ENCODE measurements around the gene TARS2. TPM values are rescaled to one million over a fixed set of nuclear protein-coding genes. Genes with fewer than 3 reads are reported as not detected.

TARS2 gene
- polyA plus RNA-seq, 1 of the 3 experiments (the other 2 are of a cell fraction) = 22.2 TPM

GRCh38 chr1:150464422-150464826, 22.8 kb upstream of the TARS2 start:
- no peaks in the 10 kb centered on the region for H3K79me2 ChIP-seq (ENCODE audit: insufficient read depth)
- H3K4me3 ChIP-seq (ENCODE audit: low read depth in 2 of 2, low read length in 1 of 2) = no peak overlapping the region
- H3K36me3 ChIP-seq (replicated peaks in 1 of 2; ENCODE audit: control insufficient read depth in 1 of 2, insufficient read depth in 2 of 2, low read length in 1 of 2) = peaks cover 14 to 26% of the 10 kb centered on the region in 2 experiments
- no peak overlapping the region for H3K4me2 ChIP-seq
- ChIA-PET POLR2A (no interaction called here), CTCF (interaction anchor here (0.8 to 1.7 kb wide), 4 partner anchors 10 to 107 kb away, joined by 3 to 19 read pairs (median 4); no protein-coding TSS in a partner anchor)
- no peak overlapping the region for H3K27ac ChIP-seq (ENCODE audit: low read depth in 2 of 2, low read length in 1 of 2)
- no peak overlapping the region for H3K9ac ChIP-seq
- DNase-seq = peak; percentile 75
- H2AFZ ChIP-seq (ENCODE audit: low read depth) = no peak overlapping the region
- H3K9me3 ChIP-seq = no peaks in the 10 kb centered on the region
- no peaks in the 10 kb centered on the region for H4K20me1 ChIP-seq (ENCODE audit: insufficient read depth)
- no peaks in the 10 kb centered on the region for H3K4me1 ChIP-seq (ENCODE audit: control insufficient read depth in 1 of 2, insufficient read depth in 2 of 2, low read depth in 1 of 2, low read length in 1 of 2)
- no peaks in the 10 kb centered on the region for H3K27me3 ChIP-seq (ENCODE audit: insufficient read depth)
- H3K9me2 ChIP-seq = no peaks in the 10 kb centered on the region
- WGBS (ENCODE audit: low lambda C conversion rate) = 43% methylated on average over 4 of the region's 4 CpGs
- peaks cover 11% of the 10 kb centered on the region for H3F3A ChIP-seq (replicated peaks; ENCODE audit: insufficient read depth)
- TF ChIP-seq, protein P1, sequence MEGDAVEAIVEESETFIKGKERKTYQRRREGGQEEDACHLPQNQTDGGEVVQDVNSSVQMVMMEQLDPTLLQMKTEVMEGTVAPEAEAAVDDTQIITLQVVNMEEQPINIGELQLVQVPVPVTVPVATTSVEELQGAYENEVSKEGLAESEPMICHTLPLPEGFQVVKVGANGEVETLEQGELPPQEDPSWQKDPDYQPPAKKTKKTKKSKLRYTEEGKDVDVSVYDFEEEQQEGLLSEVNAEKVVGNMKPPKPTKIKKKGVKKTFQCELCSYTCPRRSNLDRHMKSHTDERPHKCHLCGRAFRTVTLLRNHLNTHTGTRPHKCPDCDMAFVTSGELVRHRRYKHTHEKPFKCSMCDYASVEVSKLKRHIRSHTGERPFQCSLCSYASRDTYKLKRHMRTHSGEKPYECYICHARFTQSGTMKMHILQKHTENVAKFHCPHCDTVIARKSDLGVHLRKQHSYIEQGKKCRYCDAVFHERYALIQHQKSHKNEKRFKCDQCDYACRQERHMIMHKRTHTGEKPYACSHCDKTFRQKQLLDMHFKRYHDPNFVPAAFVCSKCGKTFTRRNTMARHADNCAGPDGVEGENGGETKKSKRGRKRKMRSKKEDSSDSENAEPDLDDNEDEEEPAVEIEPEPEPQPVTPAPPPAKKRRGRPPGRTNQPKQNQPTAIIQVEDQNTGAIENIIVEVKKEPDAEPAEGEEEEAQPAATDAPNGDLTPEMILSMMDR (IDR thresholded peaks at IDR 0.05) = peak; percentile 82
- TF ChIP-seq REST (IDR thresholded peaks at IDR 0.05; ENCODE audit: low read depth, low read length) (no peak), SMC3 (IDR thresholded peaks at IDR 0.05; ENCODE audit: low read depth, low read length) (peak; percentile 64), PBX3 (IDR thresholded peaks at IDR 0.05) (no peak), POLR2AphosphoS5 (IDR thresholded peaks at IDR 0.05; ENCODE audit: low read depth, low read length) (no peak), RAD21 (IDR thresholded peaks at IDR 0.05; ENCODE audit: low read length) (peak; percentile 80), FOSL2 (IDR thresholded peaks at IDR 0.05; ENCODE audit: borderline replicate concordance, low read depth) (no peak), CHD2 (IDR thresholded peaks at IDR 0.05; ENCODE audit: low read length, partially characterized antibody) (no peak)

DNA sequence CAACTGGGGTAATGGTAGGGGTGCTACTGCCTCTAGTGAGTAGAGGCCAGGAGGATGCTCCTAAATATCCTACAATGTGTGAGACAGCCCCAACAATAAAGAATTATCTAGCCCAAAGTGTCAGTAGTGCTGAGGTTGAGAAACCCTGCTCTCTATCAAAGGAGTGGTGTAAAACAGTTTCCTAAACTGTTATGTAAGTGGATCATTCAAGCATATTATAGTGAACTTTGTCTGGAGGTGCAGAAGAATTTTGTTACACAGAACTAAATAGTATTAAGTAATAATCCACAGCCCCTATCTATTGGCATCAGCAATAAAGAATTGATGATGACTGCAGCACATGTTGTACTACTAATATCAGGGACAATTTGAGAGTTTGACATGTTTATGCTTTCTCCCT, 20.3 kb upstream of the TARS2 start:
- Histone ChIP-seq H3K9me3 (no peaks in the 10 kb centered on the region), H3K79me2 (ENCODE audit: insufficient read depth) (no peaks in the 10 kb centered on the region), H3K9ac (no peak overlapping the region), H4K20me1 (ENCODE audit: insufficient read depth) (no peaks in the 10 kb centered on the region), H3K4me3 (ENCODE audit: low read depth in 2 of 2, low read length in 1 of 2) (no peak overlapping the region), H2AFZ (ENCODE audit: low read depth) (no peak overlapping the region), H3K4me2 (no peak overlapping the region), H3K36me3 (replicated peaks in 1 of 2; ENCODE audit: control insufficient read depth in 1 of 2, insufficient read depth in 2 of 2, low read length in 1 of 2) (peaks cover 32 to 34% of the 10 kb centered on the region in 2 experiments), H3K27ac (ENCODE audit: low read depth in 2 of 2, low read length in 1 of 2) (no peak overlapping the region), H3F3A (replicated peaks; ENCODE audit: insufficient read depth) (peaks cover 10% of the 10 kb centered on the region), H3K27me3 (ENCODE audit: insufficient read depth) (no peaks in the 10 kb centered on the region), H3K4me1 (ENCODE audit: control insufficient read depth in 1 of 2, insufficient read depth in 2 of 2, low read depth in 1 of 2, low read length in 1 of 2) (no peaks in the 10 kb centered on the region), H3K9me2 (no peaks in the 10 kb centered on the region)
- ChIA-PET CTCF (interaction anchor here (1.9 to 2.3 kb wide), 2 partner anchors 65 to 94 kb away, joined by 4 to 21 read pairs; no protein-coding TSS in a partner anchor), POLR2A (no interaction called here)
- DNase-seq = no peak
- TF ChIP-seq REST (IDR thresholded peaks at IDR 0.05; ENCODE audit: low read depth, low read length) (no peak), YY1 (IDR thresholded peaks at IDR 0.05; ENCODE audit: low read depth) (no peak), ZBTB33 (IDR thresholded peaks at IDR 0.05; ENCODE audit: borderline replicate concordance, low read depth) (no peak), NRF1 (IDR thresholded peaks at IDR 0.05; ENCODE audit: low read depth, low read length) (no peak), EP300 (IDR thresholded peaks at IDR 0.05; ENCODE audit: borderline replicate concordance in 1 of 2, low read depth in 1 of 2, low read length in 1 of 2) (no peak), MEF2A (IDR thresholded peaks at IDR 0.05; ENCODE audit: borderline replicate concordance, low read depth) (no peak)
